Measurements from ENCODE around the gene SERPINE2.

Gene SERPINE2

DNA sequence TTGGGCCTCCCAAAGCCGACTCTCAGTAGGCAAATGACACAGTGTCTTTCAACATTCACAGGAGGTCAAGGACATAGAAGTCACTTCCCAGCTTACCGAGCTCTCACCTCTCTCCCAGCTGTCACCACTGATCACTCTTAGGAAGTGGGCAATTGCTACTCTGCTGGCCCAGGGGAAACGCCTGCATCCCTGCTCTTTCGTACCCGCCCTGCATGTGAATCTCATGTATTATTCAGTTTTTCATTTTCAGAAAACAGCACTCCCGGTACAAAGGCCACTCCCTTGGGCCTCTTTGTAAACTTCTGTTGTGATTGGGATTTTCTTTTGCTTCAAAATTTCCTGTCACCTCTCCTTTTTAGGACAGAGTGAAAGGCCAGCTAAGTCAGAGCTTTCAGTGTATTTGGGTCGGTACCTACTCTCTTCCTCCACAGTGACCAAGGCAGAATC is 66.4 kb downstream of the SERPINE2 start:
- no peak for DNase-seq

DNA sequence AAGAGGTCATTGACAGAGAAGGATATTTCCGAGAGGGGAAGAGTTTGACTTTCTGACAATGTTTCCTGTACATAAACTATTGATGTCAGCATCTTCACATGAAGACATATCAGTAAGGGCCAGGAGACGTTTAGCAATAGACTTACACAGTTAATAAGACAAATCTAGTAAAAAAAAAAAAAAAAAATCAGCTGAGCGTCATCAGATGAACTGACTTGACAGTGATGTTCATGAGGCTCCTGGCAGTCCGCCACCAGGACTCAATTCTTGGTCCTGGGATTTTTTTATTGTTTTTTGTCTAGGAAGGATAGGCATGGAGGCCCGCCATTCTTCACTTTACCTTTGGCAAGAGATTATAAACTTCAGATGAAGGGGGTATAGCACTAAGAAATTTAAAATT is 67.4 kb downstream of the SERPINE2 start:
- DNase-seq = no peak

DNA sequence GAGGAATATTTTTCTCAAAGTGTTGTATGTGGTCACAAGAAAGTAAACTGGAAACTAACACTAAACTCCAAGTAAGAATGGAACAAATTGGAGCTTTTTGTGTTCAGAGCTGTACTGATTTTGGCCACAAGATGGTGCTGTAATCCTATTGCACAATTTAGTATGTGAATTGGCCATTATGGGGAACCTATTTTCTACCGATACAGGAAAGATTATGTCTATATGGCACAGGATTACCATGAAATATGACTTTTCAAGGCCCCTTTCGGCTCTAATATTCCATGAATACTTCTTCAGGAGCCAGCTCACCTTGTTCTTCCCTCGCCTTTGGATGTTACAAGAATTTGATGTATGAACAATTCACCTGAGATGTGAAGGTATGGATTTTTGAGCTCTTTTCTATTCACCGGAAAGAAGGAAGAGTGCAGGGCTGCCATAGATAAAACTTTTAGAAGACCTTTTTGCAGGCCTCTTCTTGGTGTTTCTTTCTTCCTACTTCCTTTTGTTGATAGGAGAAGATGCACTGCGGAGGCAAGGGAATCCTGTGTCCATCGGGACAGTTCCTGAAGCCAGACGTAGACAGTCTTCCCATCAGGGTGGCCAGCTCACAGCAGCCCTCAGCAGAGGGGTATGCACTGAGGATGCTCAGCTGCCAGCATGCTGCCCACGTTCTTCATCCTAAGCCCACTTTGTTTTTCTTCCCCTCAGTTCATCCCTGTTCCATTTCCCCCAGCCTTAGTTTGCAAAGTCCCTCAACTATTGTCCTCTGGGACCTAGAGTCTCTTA is 68.5 kb downstream of the SERPINE2 start:
- peak; percentile 56 for DNase-seq

DNA sequence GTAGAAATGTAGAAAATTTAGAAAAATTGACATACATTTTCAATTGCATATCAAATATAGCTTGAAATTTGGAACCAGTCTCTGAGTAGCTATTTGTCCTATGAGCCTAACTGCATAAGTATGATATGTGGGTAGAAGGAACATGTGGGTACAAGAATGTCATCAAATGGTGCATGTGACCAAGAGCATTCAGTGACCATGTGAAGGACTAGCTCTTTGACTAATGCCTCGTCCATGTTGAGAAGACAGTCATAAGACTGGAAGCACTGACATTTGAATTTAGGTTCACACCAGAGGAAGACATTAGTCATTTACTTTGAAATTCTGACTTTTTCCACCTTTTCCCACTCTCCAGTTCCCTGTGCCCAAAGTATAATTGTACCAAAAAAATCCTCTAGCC is 69.2 kb downstream of the SERPINE2 start:
- no peak for DNase-seq

DNA sequence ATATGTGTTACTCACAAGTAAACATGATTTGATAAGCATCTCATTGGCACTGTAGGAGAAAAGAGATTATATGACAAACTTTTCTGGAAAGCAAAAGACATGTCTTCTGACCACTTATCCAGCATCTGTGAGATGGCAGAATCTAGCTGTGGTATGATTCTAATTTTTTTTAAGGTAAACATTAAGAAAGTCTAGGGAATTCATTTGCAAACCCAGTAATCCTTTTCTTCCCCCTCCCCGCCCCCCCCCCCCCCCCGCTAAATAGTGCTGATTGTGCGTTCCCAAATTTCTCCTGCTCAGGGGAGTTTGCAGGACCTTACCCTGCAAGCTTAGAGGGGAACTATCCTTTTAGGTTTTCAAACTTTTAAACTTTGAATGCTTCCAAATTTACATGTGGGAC is 69.8 kb downstream of the SERPINE2 start:
- no peak for DNase-seq

DNA sequence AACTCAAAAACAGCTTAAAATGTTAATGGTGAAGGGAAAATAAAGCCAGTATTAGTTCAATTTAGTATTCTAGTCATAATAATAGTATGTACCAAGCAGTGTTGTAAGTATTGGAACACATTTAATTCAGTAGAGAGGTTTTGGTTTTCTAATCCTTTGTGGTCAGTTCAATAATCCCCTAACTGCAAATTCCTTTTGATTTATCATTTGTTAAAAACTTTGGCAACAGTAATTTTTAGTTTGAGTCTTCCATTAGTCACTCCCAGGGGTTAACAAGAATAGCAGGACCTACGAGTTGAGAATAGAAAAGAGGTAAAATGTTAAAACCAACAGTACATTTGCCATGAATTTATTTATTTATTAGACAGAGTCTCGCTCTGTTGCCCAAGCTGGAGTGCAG is 71.1 kb downstream of the SERPINE2 start:
- peak; percentile 84 for DNase-seq

DNA sequence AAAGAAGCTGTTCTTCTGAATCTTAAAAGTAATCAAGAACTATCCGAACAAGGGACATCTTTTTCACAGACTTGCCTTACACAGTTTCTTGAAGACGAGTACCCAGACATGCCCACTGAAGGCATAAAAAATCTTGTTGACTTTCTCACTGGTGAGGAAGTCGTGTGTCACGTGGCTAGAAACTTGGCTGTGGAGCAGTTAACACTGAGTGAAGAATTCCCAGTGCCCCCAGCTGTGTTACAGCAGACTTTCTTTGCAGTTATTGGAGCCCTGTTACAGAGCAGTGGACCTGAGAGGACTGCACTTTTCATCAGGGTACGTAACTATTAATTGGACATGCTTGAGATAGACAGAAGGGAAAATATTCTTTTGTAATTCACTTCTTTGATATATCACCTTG is 79.4 kb downstream of the SERPINE2 start:
- DNase-seq = no peak

DNA sequence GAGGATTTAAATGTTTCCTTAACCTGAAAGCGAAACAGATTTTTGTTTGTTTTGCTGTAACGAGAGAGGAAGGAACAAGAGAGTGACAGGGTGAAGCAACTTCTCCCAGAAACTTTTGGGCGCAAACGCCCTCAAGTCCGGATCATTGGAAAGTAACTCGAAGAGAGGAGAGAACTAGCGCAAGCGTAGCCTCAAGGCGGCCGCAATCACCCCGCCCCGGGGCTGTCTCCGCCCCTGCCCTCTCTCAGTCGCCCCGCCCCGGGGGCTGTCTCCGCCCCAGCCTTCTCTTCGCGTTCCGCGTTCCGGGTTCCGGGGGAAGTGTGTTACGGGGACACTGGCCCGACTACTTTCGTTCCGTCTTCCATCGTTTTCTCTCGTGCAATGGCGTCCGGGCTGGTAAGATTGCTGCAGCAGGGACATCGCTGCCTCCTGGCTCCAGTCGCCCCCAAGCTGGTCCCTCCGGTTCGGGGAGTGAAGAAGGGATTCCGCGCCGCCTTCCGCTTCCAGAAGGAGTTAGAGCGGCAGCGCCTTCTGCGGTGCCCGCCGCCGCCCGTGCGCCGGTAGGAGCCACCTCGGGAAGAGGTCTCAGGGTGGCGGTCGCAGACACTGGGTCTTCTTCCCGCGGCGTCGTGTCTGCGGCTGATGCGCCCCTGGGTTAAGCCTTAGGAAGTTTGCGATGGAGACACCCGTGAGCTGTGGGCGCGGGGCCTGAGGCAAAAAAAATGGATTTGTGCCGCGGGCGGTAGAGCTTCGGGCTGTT is 81.8 kb downstream of the SERPINE2 start, which contains the start of gene MRPL44:
Gene MRPL44 (plus strand): TSS at position 372 of the 760 bp plus-strand sequence. CDS start 10 bp downstream, at position 382.
- peak; percentile 95 for DNase-seq

DNA sequence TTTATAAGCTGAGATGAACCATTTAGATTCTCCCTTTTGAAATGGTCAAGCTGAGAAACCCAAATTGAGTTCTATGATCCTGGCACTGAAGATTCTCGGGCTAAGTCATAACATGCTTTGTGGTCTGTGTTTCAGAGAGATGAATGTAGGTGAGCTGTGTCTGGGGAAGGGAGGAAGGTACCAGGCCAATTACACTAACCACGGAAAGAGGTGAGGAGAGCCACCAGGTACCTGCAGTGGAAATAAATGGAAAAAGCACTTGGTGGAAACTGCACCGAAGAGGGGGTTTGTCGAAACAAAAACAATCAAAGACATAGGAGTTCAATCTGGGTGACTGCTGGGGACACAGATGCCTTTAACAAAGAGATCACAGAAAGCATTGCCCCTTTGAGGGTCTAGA is 82.8 kb downstream of the SERPINE2 start:
- DNase-seq = no peak

DNA sequence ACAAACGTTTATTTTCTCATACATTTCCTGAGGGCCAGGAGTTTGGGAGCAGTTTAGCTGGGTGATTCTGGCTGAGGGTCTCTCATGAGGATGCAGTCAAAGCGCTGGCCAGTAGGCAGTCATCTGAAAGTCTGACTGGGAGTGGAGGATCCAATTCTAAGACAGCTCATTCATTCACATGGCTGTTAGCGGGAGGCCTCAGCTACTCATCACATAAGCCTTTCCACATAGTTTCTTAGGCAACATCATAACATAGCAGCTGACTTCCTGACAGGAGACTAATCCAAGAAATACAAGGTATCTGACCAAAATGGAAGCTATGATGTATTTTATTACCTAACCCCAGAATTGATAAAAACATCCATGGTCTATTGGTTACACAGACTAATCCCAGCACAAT is 84.7 kb downstream of the SERPINE2 start:
- DNase-seq = peak; percentile 86

DNA sequence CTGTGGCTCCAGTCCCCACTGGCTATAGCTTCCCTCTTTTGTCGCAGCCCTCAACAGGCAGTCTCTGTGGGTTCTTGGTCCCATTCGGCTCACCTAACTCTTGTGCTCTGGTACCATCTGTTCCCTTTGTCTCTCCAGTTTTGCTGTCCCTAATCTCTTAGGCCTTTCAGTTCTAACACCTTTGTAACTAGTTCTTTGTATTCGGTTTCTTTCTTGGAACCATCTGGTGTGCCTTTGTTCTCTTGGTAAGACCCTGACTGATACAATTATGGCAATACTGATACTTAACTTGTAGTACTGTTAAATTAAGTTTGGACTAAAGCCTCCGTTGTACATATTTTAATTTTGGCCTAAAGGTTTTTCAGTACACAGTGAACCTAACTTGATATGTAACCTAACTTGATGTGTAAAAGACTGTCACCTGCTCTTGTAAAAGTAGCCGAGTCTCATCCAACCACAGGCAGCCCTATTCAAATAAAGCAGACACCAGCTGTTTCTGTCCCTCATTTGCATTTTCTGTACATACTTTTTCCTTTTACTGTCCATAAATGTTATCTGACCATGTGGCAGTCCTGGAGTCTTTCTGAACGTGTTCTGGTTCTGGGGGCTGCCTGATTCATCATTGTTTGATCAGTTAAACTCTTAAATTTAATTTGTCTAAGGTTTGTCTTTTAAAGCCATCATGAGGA is 86.7 kb downstream of the SERPINE2 start:
- DNase-seq = no peak

DNA sequence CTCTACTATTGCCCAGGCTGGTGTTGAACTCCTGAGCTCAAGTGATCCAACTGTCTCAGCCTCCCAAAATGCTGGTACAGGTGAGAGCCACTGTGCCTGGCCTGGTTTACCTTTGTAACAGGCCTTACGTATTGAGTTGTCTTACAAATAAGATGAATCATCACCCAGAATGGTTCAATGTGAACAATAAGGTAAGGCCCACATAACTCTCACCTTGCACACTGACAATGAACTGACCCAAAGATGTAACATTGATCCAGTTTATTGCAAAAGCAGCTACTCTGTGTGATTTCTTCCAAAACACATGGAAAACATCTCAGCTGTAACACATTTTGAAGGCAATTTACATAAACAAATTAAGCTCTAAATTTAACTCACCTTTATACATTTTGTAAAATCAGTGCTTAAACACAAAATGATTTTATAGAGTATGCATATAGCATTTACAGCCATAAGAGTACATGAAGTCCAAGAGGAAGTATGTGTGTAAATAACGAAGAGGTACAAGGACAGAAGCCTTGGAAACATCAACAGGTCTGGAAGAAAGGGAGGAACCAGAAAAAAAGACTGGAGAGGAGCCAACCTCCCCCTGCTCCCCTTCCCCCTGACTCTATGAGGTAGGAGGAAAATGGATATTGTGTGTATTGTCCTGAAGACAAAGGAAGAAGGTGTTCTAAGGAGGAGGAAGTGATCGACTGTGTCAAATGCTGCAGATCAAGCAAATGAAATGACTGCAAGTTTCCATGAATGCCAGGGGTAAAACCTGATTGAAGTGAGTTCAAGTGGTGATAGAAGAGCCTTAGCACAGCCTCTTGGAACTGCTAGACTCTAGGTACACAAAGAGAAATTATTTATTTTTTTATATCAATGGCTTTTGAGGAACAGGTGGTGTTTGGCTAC is 88.4 kb downstream of the SERPINE2 start:
- DNase-seq = no peak

DNA sequence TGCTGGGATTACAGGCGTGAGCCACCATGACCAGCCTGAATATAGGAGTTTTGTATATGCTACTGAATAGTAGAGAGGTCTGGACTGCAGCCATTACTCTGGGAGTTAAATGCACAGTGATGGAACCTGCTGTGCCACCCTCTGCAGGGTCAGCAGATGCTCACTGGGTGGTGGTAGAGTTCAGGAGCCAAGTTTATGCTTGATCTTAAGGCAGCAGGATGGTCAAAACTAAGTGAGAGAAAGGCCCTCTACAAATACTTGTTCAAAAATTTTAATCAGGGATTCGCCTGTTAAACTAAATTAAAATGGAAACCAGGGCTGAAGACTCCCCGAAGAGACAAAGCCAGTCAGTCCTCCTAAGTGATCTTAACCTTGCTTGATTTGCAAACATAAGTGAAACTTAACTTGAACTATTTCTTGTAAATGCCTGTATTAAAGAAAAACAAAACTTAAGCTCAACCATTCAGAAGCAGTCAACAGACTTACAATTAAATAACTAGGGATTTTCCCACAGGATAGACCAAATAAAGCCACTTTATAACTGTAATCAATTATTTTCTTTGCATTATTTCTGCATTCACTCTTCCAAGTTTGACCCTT is 89.7 kb downstream of the SERPINE2 start:
- no peak for DNase-seq

DNA sequence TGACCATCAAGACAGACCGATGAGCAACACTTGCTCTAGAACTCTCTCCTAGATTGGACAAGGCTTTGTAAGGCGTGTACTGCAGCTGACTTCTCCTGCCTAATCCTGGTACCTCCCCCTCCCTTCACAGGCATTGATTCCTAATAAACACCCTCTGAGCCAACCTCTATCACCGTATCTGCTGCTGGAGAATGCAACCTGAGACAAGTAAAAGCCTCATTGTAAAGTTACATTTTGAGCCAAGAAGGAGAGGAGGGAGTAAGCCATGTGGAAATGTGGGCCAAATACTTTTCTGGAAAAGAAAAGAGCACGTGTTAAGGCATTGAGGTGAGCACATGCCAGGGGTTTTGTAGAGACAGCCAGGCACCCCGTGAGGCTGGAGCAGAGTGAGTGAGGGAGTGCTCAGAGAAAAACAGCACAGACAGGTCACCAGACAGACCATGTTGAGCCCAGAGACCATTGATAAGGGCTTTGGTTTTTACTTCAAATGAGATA is 91.3 kb downstream of the SERPINE2 start:
- DNase-seq = no peak

DNA sequence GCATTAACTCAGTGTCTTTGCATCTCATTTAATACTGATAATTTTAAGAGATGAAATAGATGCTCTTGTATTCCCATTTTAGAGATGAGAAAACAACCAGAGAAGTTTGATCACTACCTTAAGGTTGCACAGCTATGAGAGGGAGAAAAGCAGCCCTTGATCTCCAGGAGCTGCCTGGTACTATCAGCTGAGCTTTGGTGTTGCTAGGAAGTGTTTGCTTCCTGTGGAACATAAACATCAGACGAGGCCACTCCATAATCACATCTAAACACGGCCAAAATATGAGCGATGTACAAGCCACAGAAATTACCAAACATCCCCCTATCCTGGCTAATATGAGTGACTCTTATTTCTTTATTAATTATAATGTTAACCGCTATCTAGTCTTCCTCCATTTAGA is 93.3 kb downstream of the SERPINE2 start:
- no peak for DNase-seq

DNA sequence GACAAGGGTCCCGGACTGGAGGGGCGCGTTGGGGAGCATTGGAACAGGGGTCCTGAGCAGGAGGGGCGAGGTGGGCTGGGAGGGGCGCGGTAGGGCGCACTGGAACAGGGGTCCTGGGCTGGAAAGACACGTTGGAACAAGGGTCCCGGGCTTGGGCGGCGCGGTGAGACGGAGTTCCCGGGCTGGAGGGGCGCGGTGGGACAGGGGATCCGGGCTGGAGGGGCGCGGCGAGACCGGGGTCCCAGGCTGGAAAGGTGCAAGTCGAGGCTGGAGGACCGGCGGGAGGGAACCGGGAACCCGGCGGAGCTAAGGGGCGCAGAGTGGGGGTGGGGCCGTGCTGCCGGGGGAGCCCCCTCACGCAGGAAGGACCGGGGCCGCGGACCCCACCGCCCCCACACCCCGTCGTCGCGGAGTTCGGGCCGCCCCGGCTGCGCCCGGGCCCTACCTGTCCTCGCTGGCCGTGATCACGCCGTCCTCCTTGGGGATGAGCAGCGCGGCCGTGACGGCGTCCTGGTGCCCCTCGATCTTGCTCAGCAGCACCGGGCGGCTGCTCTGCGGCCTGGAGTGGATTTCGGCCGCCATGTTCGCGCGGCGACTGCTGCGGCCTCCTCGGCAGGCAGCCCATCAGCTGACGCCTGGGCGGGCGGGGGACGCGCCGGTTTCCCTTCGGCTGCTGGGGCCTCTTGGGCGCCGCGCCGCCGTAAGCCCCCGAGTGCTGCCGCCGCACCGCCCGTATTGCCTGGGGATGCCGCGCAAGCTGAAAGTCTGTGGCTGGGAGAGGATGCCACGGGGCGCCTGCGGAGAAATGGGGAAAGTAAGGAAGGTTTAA is 94.2 kb downstream of the SERPINE2 start, which contains the start of gene WDFY1:
Gene WDFY1 (minus strand): TSS at position 633 of the 829 bp plus-strand sequence. CDS start 51 bp downstream, at position 582.
- DNase-seq = peak; percentile 90

DNA sequence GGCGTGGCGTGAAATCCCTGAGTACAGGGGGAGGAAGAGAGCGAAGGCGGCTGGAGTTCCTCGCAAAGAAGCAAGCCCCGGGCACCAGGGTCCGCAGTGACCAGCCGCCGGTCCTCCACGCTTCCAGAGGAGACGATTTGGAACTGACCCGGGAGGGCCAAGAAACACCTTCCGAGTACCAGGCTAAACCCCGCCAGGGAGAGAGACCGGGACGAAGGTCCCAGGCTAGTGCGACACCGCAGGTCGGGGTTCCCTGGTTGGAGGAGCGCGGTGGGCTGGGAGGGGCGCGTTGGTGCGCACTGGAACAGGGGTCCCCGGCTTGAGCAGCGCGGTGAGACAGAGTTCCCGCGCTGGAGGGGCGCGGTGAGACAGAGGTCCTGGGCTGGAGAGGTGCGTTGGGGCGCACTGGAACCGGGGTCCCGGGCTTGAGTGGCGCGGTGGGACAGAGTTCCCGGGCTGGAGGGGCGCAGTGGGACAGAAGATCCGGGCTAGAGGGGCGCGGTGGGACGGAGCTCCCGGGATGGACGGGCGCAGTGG is 94.9 kb downstream of the SERPINE2 start:
- no peak for DNase-seq

DNA sequence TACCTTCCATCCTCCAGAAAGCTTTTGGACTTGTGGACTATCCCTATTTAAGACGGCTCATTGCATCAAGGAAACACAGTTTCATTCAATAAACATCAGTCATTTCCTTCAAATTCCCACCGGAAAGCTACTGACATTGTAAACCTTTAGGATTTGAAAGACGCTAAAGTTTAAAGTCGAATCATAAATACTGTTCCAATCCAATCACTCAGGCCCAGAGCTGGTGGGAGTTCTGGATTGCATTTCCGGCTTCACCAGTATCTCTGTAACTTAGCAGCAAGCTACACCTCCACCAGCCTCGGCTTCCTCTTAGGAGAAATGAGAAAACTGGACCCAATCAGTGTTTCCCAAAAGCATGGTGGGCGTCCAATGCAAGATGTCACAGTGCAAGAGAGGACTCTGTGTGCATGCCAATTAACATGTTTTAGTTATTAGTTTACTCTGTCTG is 95.5 kb downstream of the SERPINE2 start:
- peak; percentile 63 for DNase-seq

DNA sequence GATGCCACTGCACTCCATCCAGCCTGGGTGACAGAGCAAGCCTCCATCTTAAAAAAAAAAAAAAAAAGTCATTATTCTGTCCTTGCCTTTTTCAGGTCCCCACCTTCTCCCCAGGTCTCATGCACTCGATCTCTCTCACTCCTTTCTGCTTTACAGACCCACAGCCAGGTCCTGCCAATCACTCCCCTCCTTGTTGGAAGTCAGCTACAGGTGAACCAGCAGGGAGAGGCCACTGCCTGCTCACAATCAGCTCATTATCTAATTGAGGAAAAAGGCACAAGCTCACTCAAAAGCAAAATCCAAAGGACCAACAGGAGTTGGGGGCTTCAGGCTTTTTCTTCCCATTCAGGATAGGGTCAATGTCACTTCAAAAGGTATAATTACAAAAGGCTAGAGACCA is 96.0 kb downstream of the SERPINE2 start:
- no peak for DNase-seq
